GM18502 (cell line): ENCODE data around the gene SS18L1.

ENCODE experiments used
- ATAC-seq: cut with Tn5 transposase; IDR thresholded peaks from one replicate; pipeline ENCODE4 v1.9.1; 2021; ENCODE audit warnings: mild to moderate bottlenecking; ENCODE audit not compliant: unreplicated experiment, poor library complexity

Gene SS18L1

GRCh38 chr20:62190639-62191411 lies 47.3 kb downstream of the SS18L1 start:
- no peak for ATAC-seq

DNA sequence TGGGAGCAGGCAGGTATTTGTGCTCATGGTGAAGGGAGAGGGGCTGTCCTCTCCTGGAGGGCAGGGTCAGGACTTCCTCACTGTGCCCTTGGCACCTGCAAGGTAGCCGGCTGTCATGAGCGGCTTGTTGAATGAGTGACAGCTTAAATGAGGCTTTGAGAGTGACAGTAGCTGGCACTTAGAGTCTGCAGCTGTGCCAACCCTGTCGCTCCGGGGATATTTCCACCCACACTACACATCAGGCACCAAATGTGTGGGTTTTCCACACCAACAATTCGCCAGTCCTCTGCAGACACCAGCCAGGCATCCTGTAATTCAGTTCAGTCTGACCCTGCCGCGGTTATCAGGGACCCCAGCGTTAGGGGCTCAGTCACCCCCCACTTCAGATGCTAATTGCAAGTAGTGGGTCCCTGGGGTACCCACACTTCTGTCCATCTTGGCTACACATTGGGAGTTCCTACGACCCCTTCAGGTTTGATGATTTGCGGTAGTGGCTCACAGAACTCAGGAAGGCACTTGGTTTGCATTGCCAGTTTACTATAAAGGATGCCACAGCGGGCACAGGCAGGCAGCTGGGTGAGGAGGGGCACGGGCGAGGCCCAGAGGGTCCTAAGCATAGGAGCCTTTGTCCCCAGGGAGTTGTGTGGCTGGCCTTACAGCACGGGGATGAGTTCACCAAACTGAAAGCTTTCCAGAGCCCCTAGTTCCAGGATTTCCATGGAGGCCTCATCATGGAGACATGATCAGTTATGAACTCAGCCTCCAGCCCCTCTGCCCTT lies 48.4 kb downstream of the SS18L1 start:
- ATAC-seq, result no peak

GRCh38 chr20:62192635-62193034 lies 49.1 kb downstream of the SS18L1 start:
- ATAC-seq, result no peak

DNA sequence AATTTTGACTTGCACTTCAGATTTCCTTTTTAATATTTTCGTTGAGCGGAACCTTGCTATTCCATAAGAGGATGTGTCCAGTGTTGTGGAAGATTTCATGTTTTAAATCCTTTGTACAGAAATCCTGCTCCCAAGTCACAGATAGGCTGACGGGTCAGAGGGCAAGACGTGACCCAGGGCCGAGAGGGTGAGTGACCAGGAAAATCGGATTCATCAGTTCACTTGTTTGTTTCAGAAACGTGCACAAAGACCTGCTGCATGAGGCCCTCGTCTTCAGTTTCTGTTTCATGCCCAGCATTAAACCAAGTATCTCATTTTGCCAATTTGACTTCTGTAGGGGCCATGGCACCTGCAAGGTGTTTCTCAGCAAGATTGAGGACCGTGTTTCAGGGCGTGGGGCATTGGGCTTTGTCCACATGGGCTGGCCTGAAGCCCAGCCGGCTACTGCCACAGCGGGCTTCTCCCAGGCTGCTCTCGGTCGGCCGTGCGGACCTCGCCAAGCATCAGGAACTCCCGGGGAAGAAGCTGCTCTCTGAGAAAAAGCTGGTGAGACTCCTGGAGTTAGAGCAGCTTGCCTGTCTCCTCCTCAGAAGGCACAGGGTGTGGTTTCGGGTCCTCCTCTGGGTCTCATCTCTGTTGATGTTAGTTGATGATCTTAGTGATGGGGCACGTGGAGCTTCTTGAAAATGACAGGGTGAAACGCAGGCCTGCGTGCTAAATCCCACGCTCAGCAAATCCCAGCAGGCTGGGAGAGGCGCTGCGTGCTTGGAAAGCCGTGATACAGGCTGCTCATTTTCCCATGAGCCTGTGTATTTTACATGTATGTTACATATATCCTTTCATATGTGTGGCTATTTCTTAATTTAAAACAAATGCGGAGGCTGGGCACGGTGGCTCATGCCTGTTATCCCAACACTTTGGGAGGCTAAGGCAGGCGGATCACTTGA lies 49.8 kb downstream of the SS18L1 start:
- no peak for ATAC-seq

DNA sequence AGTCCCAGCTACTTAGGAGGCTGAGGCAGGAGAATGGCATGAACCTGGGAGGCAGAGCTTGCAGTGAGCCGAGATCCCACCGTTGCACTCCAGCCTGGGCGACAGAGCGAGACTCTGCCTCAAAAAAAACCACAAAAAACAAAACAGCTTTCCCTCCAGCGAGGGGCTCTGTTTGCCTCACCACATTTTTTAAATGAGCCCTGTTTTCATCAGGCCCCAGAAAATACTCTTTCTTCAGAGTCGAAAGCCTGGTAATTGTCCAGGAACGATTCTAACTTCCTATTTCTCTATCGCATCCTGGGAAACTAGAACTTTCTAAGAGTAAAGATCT lies 51.5 kb downstream of the SS18L1 start:
- no peak for ATAC-seq

- ATAC-seq, result no peak
These were observed 52.2 kb downstream of the SS18L1 start for GRCh38 chr20:62195736-62196135.

DNA sequence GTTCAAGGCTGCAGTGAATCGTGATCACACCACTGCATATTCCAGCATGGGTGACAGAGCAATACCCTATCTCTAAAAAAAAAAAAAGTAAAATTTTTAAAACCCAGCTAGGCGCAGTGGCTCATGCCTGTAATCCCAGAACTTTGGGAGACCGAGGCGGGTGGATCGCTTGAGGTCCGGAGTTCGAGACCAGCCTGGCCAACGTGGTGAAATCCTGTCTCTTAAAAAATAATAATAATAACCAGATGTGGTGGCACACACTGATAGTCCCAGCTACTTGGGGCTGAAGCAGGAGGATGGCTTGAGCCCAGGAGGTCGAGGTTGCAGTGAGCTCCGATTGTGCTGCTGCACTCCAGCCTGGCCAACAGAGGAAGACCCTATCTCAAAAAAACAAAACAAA lies 52.7 kb downstream of the SS18L1 start:
- no peak for ATAC-seq

DNA sequence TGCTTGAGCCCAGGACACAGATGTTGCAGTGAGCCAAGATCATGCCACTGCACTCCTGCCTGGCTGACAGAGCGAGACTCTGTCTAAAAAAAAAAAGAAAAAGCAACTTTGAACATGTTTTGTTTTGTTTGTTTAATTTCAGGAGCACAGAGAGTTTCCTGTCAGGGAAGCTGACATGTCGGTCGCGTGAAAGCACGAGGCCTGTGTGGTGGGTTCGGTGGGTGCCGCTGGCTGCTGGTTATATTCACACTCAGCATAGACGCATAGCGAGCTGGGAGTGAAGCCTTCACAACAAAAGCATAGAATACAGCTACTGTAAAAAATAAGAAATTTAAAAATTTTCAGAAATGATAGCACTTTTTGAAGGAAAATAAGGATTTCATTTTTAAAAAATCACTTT lies 53.7 kb downstream of the SS18L1 start:
- no peak for ATAC-seq

DNA sequence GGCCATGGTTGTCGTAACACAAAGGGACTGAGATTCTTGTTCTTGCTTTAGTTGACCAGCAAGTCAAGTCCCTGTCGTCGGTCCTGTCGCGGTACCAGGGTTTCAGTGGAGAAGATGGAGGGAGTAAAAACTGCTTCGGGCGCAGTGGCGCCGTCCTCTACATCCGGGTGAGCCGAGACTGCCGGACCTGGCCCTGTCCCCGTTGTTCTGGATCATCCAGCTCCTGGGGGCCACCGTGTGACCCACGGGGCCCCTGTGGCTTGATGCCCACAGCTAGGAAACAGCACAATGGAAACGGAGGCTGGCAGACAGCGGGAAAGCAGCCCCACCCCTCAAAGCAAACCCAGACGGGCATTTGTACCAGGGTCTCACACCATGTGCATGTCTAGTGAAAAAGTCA lies 54.2 kb downstream of the SS18L1 start:
- ATAC-seq, result no peak

GRCh38 chr20:62198496-62198895 lies 54.9 kb downstream of the SS18L1 start:
- no peak for ATAC-seq

DNA sequence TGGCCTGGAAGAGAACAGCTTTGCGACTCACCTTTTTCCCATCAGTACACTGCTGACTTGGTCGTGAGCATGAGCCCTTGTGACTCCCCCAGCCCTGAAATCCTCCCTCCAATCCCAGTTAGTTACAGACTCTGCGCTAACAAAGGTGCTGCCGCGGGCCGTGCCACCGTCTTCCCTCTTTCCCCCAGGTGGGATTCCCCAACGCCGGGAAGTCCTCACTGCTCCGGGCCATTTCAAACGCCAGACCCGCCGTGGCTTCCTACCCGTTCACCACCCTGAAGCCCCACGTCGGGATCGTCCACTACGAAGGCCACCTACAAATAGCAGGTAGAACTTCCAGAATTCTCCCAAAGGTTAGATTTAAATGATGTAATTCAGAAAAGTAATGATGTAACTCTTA lies 55.4 kb downstream of the SS18L1 start:
- no peak for ATAC-seq

DNA sequence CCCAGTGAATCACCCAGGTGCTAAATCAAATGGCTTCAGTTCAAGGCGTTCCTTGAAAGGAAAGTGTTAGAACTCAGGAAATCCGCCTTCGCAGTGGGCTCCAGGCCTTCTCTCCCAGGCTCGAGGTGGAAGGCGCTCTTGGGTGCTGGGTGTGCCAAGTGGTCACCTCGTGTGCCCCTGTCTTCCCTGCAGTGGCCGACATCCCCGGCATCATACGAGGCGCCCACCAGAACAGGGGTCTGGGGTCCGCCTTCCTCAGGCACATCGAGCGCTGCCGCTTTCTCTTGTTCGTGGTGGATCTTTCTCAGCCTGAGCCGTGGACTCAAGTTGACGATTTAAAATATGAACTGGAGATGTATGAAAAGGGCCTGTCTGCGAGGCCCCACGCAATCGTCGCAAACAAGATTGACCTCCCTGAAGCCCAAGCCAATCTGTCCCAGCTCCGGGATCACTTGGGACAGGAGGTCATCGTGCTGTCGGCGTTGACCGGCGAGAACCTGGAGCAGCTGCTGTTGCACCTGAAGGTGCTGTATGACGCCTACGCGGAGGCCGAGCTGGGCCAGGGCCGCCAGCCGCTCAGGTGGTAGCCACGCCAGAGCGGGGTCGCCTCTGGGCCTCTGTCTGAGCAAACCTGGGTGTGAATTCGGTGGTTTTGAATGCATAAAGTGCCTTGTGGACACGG lies 57.1 kb downstream of the SS18L1 start:
- no peak for ATAC-seq

DNA sequence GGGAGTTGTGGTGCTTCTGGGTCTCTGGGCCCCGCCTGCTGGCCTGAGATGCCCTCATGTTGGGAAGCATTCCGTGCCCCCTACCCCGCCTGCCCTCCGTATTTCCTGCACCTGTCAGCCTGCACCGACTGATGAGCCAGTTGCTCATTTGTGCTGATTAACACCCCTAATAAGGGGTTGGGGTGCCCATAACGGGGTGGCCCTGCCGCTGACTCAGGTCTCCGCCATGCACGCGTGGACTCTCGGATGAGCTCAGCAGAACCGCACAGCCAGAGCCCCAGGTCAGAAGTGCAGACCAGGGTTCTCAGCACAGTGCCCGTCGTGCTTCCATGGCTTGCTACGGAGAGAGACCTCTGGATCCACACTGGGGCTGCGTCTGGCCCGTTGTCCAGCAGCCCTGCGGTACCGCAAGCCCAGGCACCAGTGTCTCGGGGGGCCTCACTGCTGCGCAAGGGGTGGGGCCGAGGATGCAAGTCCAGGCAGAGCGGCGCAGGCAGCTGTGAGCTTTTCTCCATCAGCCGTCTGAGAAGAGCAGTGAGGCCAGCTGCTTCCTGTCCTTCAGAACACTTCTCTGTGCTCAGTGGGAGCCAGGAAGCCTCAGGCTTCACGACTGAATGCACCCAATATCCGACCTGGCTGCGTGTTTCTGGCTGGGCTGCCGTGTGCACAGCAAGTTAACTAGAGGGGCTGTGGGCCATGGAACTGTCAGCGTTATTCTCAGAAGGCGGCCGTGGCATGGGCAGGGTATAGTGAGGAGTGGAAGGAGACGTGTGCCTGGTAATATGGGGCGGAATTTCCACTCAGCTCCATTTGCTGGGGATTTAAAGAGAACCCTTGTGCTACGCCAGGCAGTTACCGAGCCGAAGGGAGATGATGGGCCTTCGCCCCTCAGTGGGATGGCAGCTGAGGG lies 57.9 kb downstream of the SS18L1 start:
- ATAC-seq, result peak; percentile 69

- ATAC-seq, result no peak
These were observed 58.5 kb downstream of the SS18L1 start for GRCh38 chr20:62202083-62202395.

DNA sequence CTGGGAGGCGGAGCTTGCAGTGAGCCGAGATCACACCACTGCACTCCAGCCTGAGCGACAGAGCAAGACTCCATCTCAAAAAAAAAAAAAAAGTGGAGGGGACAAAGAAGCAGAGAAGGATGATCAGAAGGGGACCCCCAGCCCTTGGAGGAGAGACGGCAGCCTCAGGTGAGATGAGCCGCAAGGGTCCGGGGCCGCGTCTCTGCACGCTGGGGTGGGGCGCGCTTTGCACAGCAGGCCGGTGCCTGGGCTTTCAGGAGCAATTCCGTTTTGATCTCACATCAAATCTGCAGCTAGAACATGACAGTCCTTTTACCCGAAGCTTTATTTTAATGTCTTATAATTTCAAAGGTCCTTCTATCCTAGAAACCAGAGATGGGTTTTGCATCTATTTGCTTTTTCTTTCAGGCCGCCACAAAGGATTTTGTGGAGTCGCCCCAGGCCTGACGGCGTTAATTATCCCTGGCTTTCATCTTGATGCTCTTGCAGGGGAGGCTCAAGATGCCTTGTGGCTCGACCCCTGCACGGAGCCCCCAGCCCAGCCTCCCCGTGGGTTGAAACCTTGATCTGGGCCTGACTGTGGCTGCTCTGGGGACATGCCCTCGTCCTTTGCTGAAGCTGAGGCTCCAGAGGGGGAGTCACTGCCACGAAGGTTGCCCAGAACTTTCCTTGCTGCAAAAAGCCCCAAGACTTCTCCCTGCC lies 59.3 kb downstream of the SS18L1 start:
- no peak for ATAC-seq

DNA sequence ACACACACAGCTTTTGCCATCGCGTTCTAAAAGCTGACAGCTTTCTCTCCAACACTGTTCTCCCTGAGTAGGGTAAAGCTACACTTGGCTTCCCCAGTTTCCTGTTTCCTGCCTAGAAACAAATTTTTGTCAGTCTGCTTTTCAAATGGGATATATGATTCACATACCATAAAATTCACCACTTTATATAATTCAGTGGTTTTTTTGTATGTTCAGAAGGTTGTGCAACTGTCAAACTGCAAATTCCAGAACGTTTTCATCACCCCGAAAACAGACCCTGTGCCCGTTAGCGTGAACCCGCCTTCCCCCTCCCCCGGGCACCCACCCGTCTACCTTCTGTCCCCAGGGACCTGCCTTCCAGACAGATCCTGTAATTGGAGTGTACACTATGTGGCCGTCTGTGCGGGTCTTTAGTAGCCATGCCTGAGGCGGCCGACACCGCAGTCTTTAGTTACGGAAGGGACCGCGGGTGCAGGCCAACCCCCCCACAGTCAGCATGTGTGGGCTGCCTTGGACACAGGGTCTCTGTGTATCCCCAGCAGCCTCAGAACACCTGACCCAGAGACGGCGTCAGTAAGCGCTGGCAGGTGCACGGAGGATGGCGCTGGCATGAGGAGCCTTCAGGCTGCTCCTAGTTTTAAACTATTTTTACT lies 59.9 kb downstream of the SS18L1 start:
- ATAC-seq, result no peak

- ATAC-seq, result no peak
These were observed 62.2 kb downstream of the SS18L1 start for GRCh38 chr20:62205618-62206387.

- no peak for ATAC-seq
These were observed 62.8 kb downstream of the SS18L1 start for GRCh38 chr20:62206388-62206775.
